H1 (cell line): ENCODE measurements around the gene DCP2. TPM values are rescaled to one million over a fixed set of nuclear protein-coding genes. Genes with fewer than 3 reads are reported as not detected.

Experiments used
- CTCF ChIA-PET: fragments of 300-600 bp; sonication (Branson Sonifier 250); formaldehyde crosslinking; loops from one replicate; lab custom pipeline; 2021; ENCODE audit not compliant: partially characterized antibody; lab: Charles Lee
- POLR2A ChIA-PET: fragments of 300-600 bp; sonication (Branson Sonifier 250); formaldehyde crosslinking; loops from one replicate; lab custom pipeline; 2021; ENCODE audit warnings: inconsistent platforms; ENCODE audit not compliant: partially characterized antibody; lab: Charles Lee
- DNase-seq, 2 experiments: peaks; one replicate each; pipeline versions ENCODE4 v3.0.0 to v3.0.0-alpha.2; 2010 to 2022; ENCODE audit warnings: low spot score in 2 of 2, low read depth in 1 of 2, mixed read lengths in 1 of 2
- FAIRE-seq: peaks from 2 replicates; lab custom pipeline; 2011; peaks lifted over from hg19 to GRCh38; lab: Jason Lieb, UNC
- H2AFZ ChIP-seq: 2 replicates; pipeline ENCODE4 v1.8.1; 2012; ENCODE audit warnings: low read length, inconsistent platforms
- H2AK5ac ChIP-seq: 2 replicates; pipeline ENCODE4 v1.6.1; 2013; ENCODE audit warnings: low read depth, low read length
- H2BK120ac ChIP-seq: replicated peaks from 2 replicates; pipeline ENCODE3; 2013; ENCODE audit warnings: low read depth, low read length, inconsistent platforms
- H2BK12ac ChIP-seq: 2 replicates; pipeline ENCODE4 v1.6.1; 2013; ENCODE audit warnings: low read depth, low read length
- H2BK15ac ChIP-seq: 2 replicates; pipeline ENCODE4 v1.6.1; 2013; ENCODE audit warnings: low read length
- H2BK20ac ChIP-seq: 2 replicates; pipeline ENCODE4 v1.6.1; 2013; ENCODE audit warnings: low read length
- H2BK5ac ChIP-seq: 2 replicates; pipeline ENCODE4 v1.6.1; 2013; ENCODE audit warnings: low read depth, low read length
- H3K14ac ChIP-seq: 2 replicates; pipeline ENCODE4 v1.6.1; 2013; ENCODE audit warnings: inconsistent platforms; ENCODE audit not compliant: insufficient read length
- H3K18ac ChIP-seq: 2 replicates; pipeline ENCODE4 v1.6.1; 2013; ENCODE audit warnings: low read length; ENCODE audit errors: extremely low read depth
- H3K23ac ChIP-seq: 2 replicates; pipeline ENCODE4 v1.6.1; 2013; ENCODE audit warnings: inconsistent platforms; ENCODE audit not compliant: insufficient read length
- H3K23me2 ChIP-seq: 2 replicates; pipeline ENCODE4 v1.6.1; 2013; ENCODE audit warnings: low read depth, low read length
- H3K27ac ChIP-seq: 2 replicates; pipeline ENCODE4 v1.6.1; 2011; ENCODE audit warnings: low read depth, low read length, inconsistent platforms
- H3K27me3 ChIP-seq, 4 experiments: replicated peaks in 1 of 4; 1 replicate in 1 of 4; 2 replicates in 3 of 4; pipeline versions ENCODE4 v1.6.1 to v1.8.1; 2011 to 2013; ENCODE audit warnings: low read length in 3 of 4, mild to moderate bottlenecking in 3 of 4, inconsistent platforms in 2 of 4, mixed read lengths in 2 of 4, moderate library complexity in 1 of 4; ENCODE audit not compliant: control insufficient read depth in 3 of 4, insufficient read depth in 3 of 4; ENCODE audit errors: extremely low read depth in 1 of 4
- H3K36me3 ChIP-seq, 4 experiments: 2 replicates each; pipeline versions ENCODE4 v1.6.1 to v1.8.1; 2011 to 2013; ENCODE audit warnings: mild to moderate bottlenecking in 4 of 4, low read length in 3 of 4, moderate library complexity in 2 of 4, control low read depth in 1 of 4, inconsistent platforms in 1 of 4; ENCODE audit not compliant: insufficient read depth in 4 of 4, control insufficient read depth in 2 of 4
- H3K4ac ChIP-seq: replicated peaks from 2 replicates; pipeline ENCODE3; 2013; ENCODE audit warnings: low read length, low read depth, mixed read lengths, inconsistent platforms; ENCODE audit not compliant: insufficient read length
- H3K4me1 ChIP-seq, 4 experiments: replicated peaks in 1 of 4; 1 replicate in 1 of 4; 2 replicates in 3 of 4; pipeline versions ENCODE4 v1.6.1 to v1.8.1; 2011 to 2013; ENCODE audit warnings: low read length in 3 of 4, inconsistent platforms in 2 of 4, mixed read lengths in 1 of 4; ENCODE audit not compliant: insufficient read depth in 4 of 4, control insufficient read depth in 3 of 4
- H3K4me2 ChIP-seq, 2 experiments: 2 replicates each; pipeline versions ENCODE4 v1.6.1 to v1.8.1; 2011 to 2013; ENCODE audit warnings: low read depth in 2 of 2, low read length in 2 of 2, control low read depth in 1 of 2, inconsistent platforms in 1 of 2, mild to moderate bottlenecking in 1 of 2; ENCODE audit not compliant: insufficient read depth in 1 of 2
- H3K4me3 ChIP-seq, 4 experiments: fragments of 200-600, 300-600 bp in 1 of 4; sonication (generic), shearing (Covaris generic), sonication (Bioruptor Twin) in 1 of 4; 2 replicates each; pipeline versions ENCODE4 v1.5.1 to v1.8.1; 2011 to 2016; ENCODE audit warnings: low read length in 4 of 4, low read depth in 3 of 4, control low read depth in 2 of 4, inconsistent platforms in 2 of 4, mild to moderate bottlenecking in 2 of 4, mixed read lengths in 1 of 4, moderate library complexity in 1 of 4; ENCODE audit not compliant: insufficient read depth in 2 of 4; ENCODE audit errors: extremely low read depth in 1 of 4
- H3K56ac ChIP-seq: replicated peaks from 2 replicates; pipeline ENCODE3; 2013; ENCODE audit warnings: low read depth, mild to moderate bottlenecking, mixed read lengths, low read length, inconsistent platforms; ENCODE audit not compliant: insufficient read length
- H3K79me1 ChIP-seq: 2 replicates; pipeline ENCODE4 v1.6.1; 2013; ENCODE audit warnings: low read depth, low read length, control low read depth
- H3K79me2 ChIP-seq, 2 experiments: 2 replicates each; pipeline versions ENCODE4 v1.6.1 to v1.8.1; 2012 to 2013; ENCODE audit warnings: low read length in 2 of 2, mild to moderate bottlenecking in 2 of 2, inconsistent platforms in 1 of 2; ENCODE audit not compliant: insufficient read depth in 2 of 2, control insufficient read depth in 1 of 2
- H3K9ac ChIP-seq, 4 experiments: replicated peaks in 1 of 4; 1 replicate in 1 of 4; 2 replicates in 3 of 4; pipeline versions ENCODE4 v1.6.1 to v1.8.1; 2011 to 2013; ENCODE audit warnings: low read depth in 3 of 4, low read length in 3 of 4, control low read depth in 2 of 4, mild to moderate bottlenecking in 2 of 4, moderate library complexity in 2 of 4, inconsistent platforms in 1 of 4; ENCODE audit errors: extremely low read depth in 1 of 4
- H3K9me3 ChIP-seq, 2 experiments: 2 replicates each; pipeline versions ENCODE4 v1.6.1 to v1.8.1; 2012 to 2013; ENCODE audit warnings: mild to moderate bottlenecking in 2 of 2, moderate library complexity in 2 of 2, control low read depth in 1 of 2, inconsistent platforms in 1 of 2, low read depth in 1 of 2, low read length in 1 of 2, mixed read lengths in 1 of 2; ENCODE audit not compliant: insufficient read depth in 2 of 2
- H4K20me1 ChIP-seq, 2 experiments: replicated peaks in 1 of 2; 2 replicates each; pipeline versions ENCODE3 to v1.8.1; 2011 to 2013; ENCODE audit warnings: inconsistent platforms in 2 of 2, low read length in 2 of 2, mild to moderate bottlenecking in 1 of 2; ENCODE audit not compliant: insufficient read depth in 2 of 2, control insufficient read depth in 1 of 2
- H4K5ac ChIP-seq: 2 replicates; pipeline ENCODE4 v1.6.1; 2013; ENCODE audit warnings: low read length, low read depth, mixed read lengths, inconsistent platforms; ENCODE audit not compliant: insufficient read length
- H4K8ac ChIP-seq: 2 replicates; pipeline ENCODE4 v1.8.0; 2013; ENCODE audit warnings: mild to moderate bottlenecking, moderate library complexity, low read length, inconsistent platforms; ENCODE audit not compliant: insufficient read depth; ENCODE audit errors: extremely low read depth
- H4K91ac ChIP-seq: replicated peaks from 2 replicates; pipeline ENCODE3; 2013; ENCODE audit warnings: low read length, mixed read lengths, inconsistent platforms; ENCODE audit not compliant: insufficient read length
- ASH2L ChIP-seq: fragments of 200-600, 300-600 bp; sonication (generic); IDR thresholded peaks from one replicate; pipeline ENCODE4 v1.7.1; 2017; ENCODE audit warnings: low read length
- BCL11A ChIP-seq, 2 experiments: IDR thresholded peaks; one replicate each; pipeline ENCODE4 v1.6.1; 2011; ENCODE audit warnings: low read depth in 2 of 2, low read length in 2 of 2, mild to moderate bottlenecking in 2 of 2
- CHD1 ChIP-seq: IDR thresholded peaks from 2 replicates; pipeline ENCODE4 v1.6.1; 2012; ENCODE audit warnings: low read depth, low read length, improper control_type of control experiment
- EGR1 ChIP-seq: IDR thresholded peaks from 2 replicates; pipeline ENCODE4 v1.6.1; 2011; ENCODE audit warnings: low read depth, low read length, borderline replicate concordance
- FOSL1 ChIP-seq: IDR thresholded peaks from 2 replicates; pipeline ENCODE4 v1.6.1; 2011; ENCODE audit warnings: mild to moderate bottlenecking, low read depth, low read length, moderate library complexity; ENCODE audit not compliant: insufficient read depth
- JUN ChIP-seq: IDR thresholded peaks from 2 replicates; pipeline ENCODE4 v1.6.1; 2011; ENCODE audit warnings: low read depth, mild to moderate bottlenecking, improper control_type of control experiment, low read length
- JUND ChIP-seq: IDR thresholded peaks from 2 replicates; pipeline ENCODE4 v1.6.1; 2011; ENCODE audit warnings: mild to moderate bottlenecking, improper control_type of control experiment, low read length
- NANOG ChIP-seq: IDR thresholded peaks from 2 replicates; pipeline ENCODE4 v1.6.1; 2011; ENCODE audit warnings: low read length, low read depth, mild to moderate bottlenecking, inconsistent platforms; ENCODE audit not compliant: insufficient read depth, poor library complexity, severe bottlenecking
- RNF2 ChIP-seq: fragments of 200-900, 300-1000 bp; sonication (generic); IDR thresholded peaks from 2 replicates; pipeline ENCODE4 v1.7.1; 2016; ENCODE audit warnings: borderline replicate concordance, low read depth, mild to moderate bottlenecking, antibody characterized with exemption, low read length; ENCODE audit not compliant: poor library complexity, severe bottlenecking; ENCODE audit errors: missing control alignments
- RXRA ChIP-seq: IDR thresholded peaks from 2 replicates; pipeline ENCODE4 v1.6.1; 2011; ENCODE audit warnings: low read depth, mild to moderate bottlenecking, low read length, moderate library complexity; ENCODE audit not compliant: insufficient read depth
- SAP30 ChIP-seq: fragments of 300-600 bp; sonication (generic); IDR thresholded peaks from 2 replicates; pipeline ENCODE4 v1.7.1; 2012; ENCODE audit warnings: low read length, moderate library complexity, mild to moderate bottlenecking, inconsistent platforms; ENCODE audit not compliant: insufficient read depth, insufficient replicate concordance
- SP1 ChIP-seq: IDR thresholded peaks from 2 replicates; pipeline ENCODE4 v1.6.1; 2011; ENCODE audit warnings: low read depth, low read length
- SP4 ChIP-seq: IDR thresholded peaks from 2 replicates; pipeline ENCODE4 v1.6.1; 2012; ENCODE audit warnings: low read length, inconsistent platforms
- TBP ChIP-seq: IDR thresholded peaks from 2 replicates; pipeline ENCODE4 v1.6.1; 2011; ENCODE audit warnings: low read depth, low read length, improper control_type of control experiment
- TEAD4 ChIP-seq: IDR thresholded peaks from 2 replicates; pipeline ENCODE4 v1.6.1; 2012; ENCODE audit warnings: low read depth, low read length, inconsistent platforms, mixed read lengths
- WGBS, 2 experiments: shearing (Covaris generic) in 1 of 2; methylation state at CpG; one replicate each; pipeline versions ENCODE4 v1.1.6 to v1.1.7; 2013 to 2015; ENCODE audit warnings: low lambda C conversion rate in 2 of 2, mixed read lengths in 2 of 2, inconsistent platforms in 1 of 2, low coverage in 1 of 2, missing lambda C conversion rate in 1 of 2; ENCODE audit not compliant: insufficient replicate concordance in 2 of 2, insufficient coverage in 1 of 2, insufficient read length in 1 of 2; ENCODE audit errors: extremely low coverage in 1 of 2, missing lambda C conversion rate in 1 of 2; 5-methylcytosine and 5-hydroxymethylcytosine counted together
- polyA plus RNA-seq, 7 experiments: library from polyadenylated mRNA; depleted of rRNA in 3 of 7; stranded (reverse) in 5 of 7; unstranded in 2 of 7; fragments of >200 nt in 5 of 7; fragments of 200-250 nt in 2 of 7; gene quantifications; 1 replicate in 5 of 7; 2 replicates in 1 of 7; 4 replicates in 1 of 7; pipeline versions ENCODE4 v1.2.1 to v1.2.3, GENCODE V29; 2011 to 2013; ENCODE audit warnings: missing spikeins in 2 of 7, mixed read lengths in 2 of 7
- total RNA-seq: library from RNA; stranded (reverse); fragmentation: NEBNext Ultra II Directional; extraction: Animal tissue kit (Norgen Biotek cat#: 25700); gene quantifications from 2 replicates; pipeline ENCODE4 v1.2.1, GENCODE V29; 2021

The DCP2 gene
- total and polyA plus RNA-seq, 2 of the 8 experiments (the other 6 are each of a cell fraction or from before 2014, with no cell fraction given), result 14.4 to 162 TPM

GRCh38 chr5:113064806-113065205 is 88.2 kb downstream of the DCP2 start:
- H3K4ac ChIP-seq, result no peak overlapping the region
- H4K20me1 ChIP-seq, result no peaks in the 10 kb centered on the region
- H3K18ac ChIP-seq, result no peak overlapping the region
- CTCF ChIA-PET, result interaction anchor here (0.8 to 3.8 kb wide), 3 partner anchors 19 to 69 kb away, joined by 3 to 13 read pairs (median 3); no protein-coding TSS in a partner anchor
- H4K91ac ChIP-seq, result no peak overlapping the region
- DNase-seq (no peak), FAIRE-seq (no peak)
- H2AFZ ChIP-seq, result no peak overlapping the region
- H3K27ac ChIP-seq, result no peak overlapping the region
- H3K23ac ChIP-seq, result no peak overlapping the region
- H2BK20ac ChIP-seq, result no peak overlapping the region
- H3K56ac ChIP-seq, result no peak overlapping the region
- peaks cover 0 to 8% (median 3%) of the 10 kb centered on the region in 4 experiments; a peak in 2 of 8 replicates for H3K36me3 ChIP-seq
- no peak overlapping the region for H3K4me2 ChIP-seq
- no peak overlapping the region for H2BK120ac ChIP-seq
- 100% methylated on average over 1 of the region's 1 CpG; no CpG with 5 or more reads in 1 of the 2 experiments for WGBS, 2 experiments
- no peak overlapping the region for H2BK5ac ChIP-seq
- H3K79me1 ChIP-seq, result no peaks in the 10 kb centered on the region
- no peaks in the 10 kb centered on the region for H3K9me3 ChIP-seq
- POLR2A ChIA-PET, result no interaction called here
- H4K8ac ChIP-seq, result no peak overlapping the region
- no peaks in the 10 kb centered on the region for H3K79me2 ChIP-seq
- no peak overlapping the region for H2BK15ac ChIP-seq
- peaks cover 0 to 5% (median under 1%) of the 10 kb centered on the region in 4 experiments; a peak in 2 of 7 replicates for H3K4me1 ChIP-seq
- H3K23me2 ChIP-seq, result no peaks in the 10 kb centered on the region
- H3K9ac ChIP-seq, result no peak overlapping the region
- no peaks in the 10 kb centered on the region for H3K27me3 ChIP-seq
- no peak overlapping the region for H2BK12ac ChIP-seq
- no peak overlapping the region for H4K5ac ChIP-seq
- H2AK5ac ChIP-seq, result no peak overlapping the region
- H3K14ac ChIP-seq, result no peak overlapping the region
- no peak overlapping the region for H3K4me3 ChIP-seq
- TF ChIP-seq TEAD4 (no peak), FOSL1 (no peak), SP1 (no peak), SAP30 (no peak), RNF2 (no peak), JUN (no peak), NANOG (no peak), CHD1 (no peak), RXRA (no peak), JUND (no peak), ASH2L (no peak), EGR1 (no peak), SP4 (no peak), BCL11A (IDR thresholded peaks at IDR 0.05; ENCODE audit: low read depth in 2 of 2, low read length in 2 of 2) (no peak), TBP (no peak)
